Endothelial cell of umbilical vein (primary cell): ENCODE data around the gene ADM2. TPM values are rescaled to one million over a fixed set of nuclear protein-coding genes. Genes with fewer than 3 reads are reported as not detected.

ENCODE experiments used
- BruUV-seq: library from RNA; stranded (reverse); fragments of 400-500 nt; replicated peaks from 2 replicates; lab custom pipeline; 2021; lab: Mats Ljungman, UMichigan
- CTCF ChIA-PET: fragments of 300-600, 350-600 bp; sonication (Branson Sonifier 250); formaldehyde crosslinking; loops from one replicate; lab custom pipeline; 2021; ENCODE audit warnings: antibody characterized with exemption, inconsistent platforms; lab: Charles Lee
- POLR2A ChIA-PET: fragments of 300-600, 350-600 bp; sonication (Branson Sonifier 250); formaldehyde crosslinking; loops from one replicate; lab custom pipeline; 2021; ENCODE audit warnings: antibody characterized with exemption, inconsistent platforms; lab: Charles Lee
- DNase-seq: peaks from one replicate; pipeline ENCODE4 v3.0.0-alpha.2; 2011; ENCODE audit warnings: low read depth, low spot score
- FAIRE-seq: peaks from 2 replicates; lab custom pipeline; 2011; peaks lifted over from hg19 to GRCh38; lab: Jason Lieb, UNC
- H2AFZ ChIP-seq: 2 replicates; pipeline ENCODE4 v1.6.0; 2012; ENCODE audit warnings: low read depth, low read length, control low read depth, inconsistent platforms
- H3K27ac ChIP-seq: 2 replicates; pipeline ENCODE4 v1.5.1; 2011; ENCODE audit warnings: low read depth, mild to moderate bottlenecking, control low read depth, low read length, moderate library complexity; ENCODE audit not compliant: insufficient read depth
- H3K27me3 ChIP-seq, 2 experiments: 2 replicates each; pipeline versions ENCODE4 v1.6.0 to v1.6.1; 2011; ENCODE audit warnings: low read length in 2 of 2, mixed read lengths in 1 of 2; ENCODE audit not compliant: control insufficient read depth in 2 of 2, insufficient read depth in 2 of 2
- H3K36me3 ChIP-seq, 2 experiments: 2 replicates in 1 of 2; 3 replicates in 1 of 2; pipeline ENCODE4 v1.5.1; 2011; ENCODE audit warnings: low read length in 2 of 2, mild to moderate bottlenecking in 1 of 2, moderate library complexity in 1 of 2; ENCODE audit not compliant: control insufficient read depth in 2 of 2, insufficient read depth in 2 of 2; ENCODE audit errors: extremely low read depth in 1 of 2
- H3K4me1 ChIP-seq: 3 replicates; pipeline ENCODE4 v1.5.1; 2011; ENCODE audit warnings: mild to moderate bottlenecking, low read length; ENCODE audit not compliant: control insufficient read depth, insufficient read depth; ENCODE audit errors: extremely low read depth
- H3K4me2 ChIP-seq: 2 replicates; pipeline ENCODE4 v1.6.1; 2011; ENCODE audit warnings: low read length, control low read depth, mixed read lengths; ENCODE audit not compliant: insufficient read depth
- H3K4me3 ChIP-seq, 3 experiments: fragments of 200-600 bp in 1 of 3; sonication (generic), shearing (Covaris generic) in 1 of 3; replicated peaks in 1 of 3; 2 replicates each; pipeline ENCODE4 v1.5.1; 2011 to 2016; ENCODE audit warnings: control low read depth in 3 of 3, low read length in 3 of 3, mild to moderate bottlenecking in 2 of 3, inconsistent platforms in 1 of 3, low read depth in 1 of 3, moderate library complexity in 1 of 3; ENCODE audit not compliant: insufficient read depth in 1 of 3
- H3K79me2 ChIP-seq: 2 replicates; pipeline ENCODE4 v1.6.0; 2012; ENCODE audit warnings: low read length, inconsistent platforms; ENCODE audit not compliant: control insufficient read depth, insufficient read depth
- H3K9ac ChIP-seq: replicated peaks from 2 replicates; pipeline ENCODE3; 2011; ENCODE audit warnings: low read length, control low read depth; ENCODE audit not compliant: insufficient read depth; ENCODE audit errors: extremely low read depth
- H3K9me1 ChIP-seq: replicated peaks from 3 replicates; pipeline ENCODE4 v1.6.0; 2011; ENCODE audit warnings: mild to moderate bottlenecking, low read length; ENCODE audit not compliant: control insufficient read depth, insufficient read depth; ENCODE audit errors: extremely low read depth
- H3K9me3 ChIP-seq: replicated peaks from 2 replicates; pipeline ENCODE4 v1.5.1; 2012; ENCODE audit warnings: low read length, inconsistent platforms; ENCODE audit not compliant: control insufficient read depth, insufficient read depth
- H4K20me1 ChIP-seq: replicated peaks from 2 replicates; pipeline ENCODE3; 2011; ENCODE audit warnings: mild to moderate bottlenecking, low read length; ENCODE audit not compliant: control insufficient read depth, insufficient read depth; ENCODE audit errors: extremely low read depth
- CTCF ChIP-seq, 2 donors: IDR thresholded peaks; 1 replicate in 1 of 2; 2 replicates in 1 of 2; pipeline ENCODE4 v1.5.1; 2011; ENCODE audit warnings: low read length in 2 of 2, mild to moderate bottlenecking in 2 of 2, moderate library complexity in 2 of 2, control low read depth in 1 of 2, inconsistent platforms in 1 of 2, low read depth in 1 of 2; ENCODE audit not compliant: insufficient read depth in 1 of 2; ENCODE audit errors: extremely low read depth in 1 of 2
- EZH2 ChIP-seq: IDR thresholded peaks from 2 replicates; pipeline ENCODE4 v1.6.1; 2012; ENCODE audit warnings: borderline replicate concordance, low read depth, mild to moderate bottlenecking, moderate library complexity, low read length, inconsistent platforms; ENCODE audit not compliant: severe bottlenecking
- FOS ChIP-seq: IDR thresholded peaks from 2 replicates; pipeline ENCODE4 v1.6.1; 2011; ENCODE audit warnings: mild to moderate bottlenecking, low read length, moderate library complexity, borderline replicate concordance; ENCODE audit not compliant: insufficient read depth
- GATA2 ChIP-seq: IDR thresholded peaks from 2 replicates; pipeline ENCODE4 v1.7.0; 2011; ENCODE audit warnings: low read depth, mild to moderate bottlenecking, moderate library complexity, mixed read lengths, low read length; ENCODE audit not compliant: insufficient read length, insufficient read depth
- JUN ChIP-seq: IDR thresholded peaks from 2 replicates; pipeline ENCODE4 v1.6.1; 2011; ENCODE audit warnings: borderline replicate concordance, low read depth; ENCODE audit not compliant: insufficient read length, insufficient read depth
- MYC ChIP-seq: IDR thresholded peaks from one replicate; pipeline ENCODE4 v1.6.1; 2011; ENCODE audit warnings: mild to moderate bottlenecking, low read depth, low read length
- POLR2A ChIP-seq: IDR thresholded peaks from 2 replicates; pipeline ENCODE4 v1.6.1; 2012; ENCODE audit warnings: low read depth, mild to moderate bottlenecking, control low read depth, low read length
- POLR2AphosphoS5 ChIP-seq: IDR thresholded peaks from 2 replicates; pipeline ENCODE4 v1.6.1; 2012; ENCODE audit warnings: low read depth, mild to moderate bottlenecking, control low read depth, low read length, moderate library complexity; ENCODE audit not compliant: insufficient read depth
- dilution Hi-C: fragments of 300-500 bp; cut with MboI; formaldehyde crosslinking; loops from one replicate; pipeline ENCODE4 v1.15.0; 2019; ENCODE audit warnings: low sequenced_read_pairs; ENCODE audit not compliant: extremely low pct_ligation_motif_present
- intact Hi-C: fragments of 100-400 bp; cut with micrococcal nuclease; formaldehyde crosslinking; loops from one replicate; pipeline ENCODE4 v1.10.0; 2022
- polyA plus RNA-seq, 4 experiments: library from polyadenylated mRNA; depleted of rRNA in 3 of 4; stranded (reverse) in 3 of 4; unstranded in 1 of 4; fragments of >200 nt; gene quantifications; 2 replicates each; pipeline versions ENCODE4 v1.2.1 to v1.2.3, GENCODE V29; 2011 to 2012; ENCODE audit warnings: missing spikeins in 1 of 4
- total RNA-seq: library from RNA; stranded (reverse); gene quantifications from 2 replicates; pipeline ENCODE4 v1.2.3, GENCODE V29; 2021
- TF ChIP-seq, protein P1 (sequence below): IDR thresholded peaks from 2 replicates; pipeline ENCODE4 v1.6.1; 2011; ENCODE audit not compliant: insufficient read depth, insufficient read length

The ADM2 gene
- total and polyA plus RNA-seq, 2 donors (not counting 3 experiments of a cell fraction or from before 2014, with no cell fraction given), result 0.28 to 1.5 TPM

DNA sequence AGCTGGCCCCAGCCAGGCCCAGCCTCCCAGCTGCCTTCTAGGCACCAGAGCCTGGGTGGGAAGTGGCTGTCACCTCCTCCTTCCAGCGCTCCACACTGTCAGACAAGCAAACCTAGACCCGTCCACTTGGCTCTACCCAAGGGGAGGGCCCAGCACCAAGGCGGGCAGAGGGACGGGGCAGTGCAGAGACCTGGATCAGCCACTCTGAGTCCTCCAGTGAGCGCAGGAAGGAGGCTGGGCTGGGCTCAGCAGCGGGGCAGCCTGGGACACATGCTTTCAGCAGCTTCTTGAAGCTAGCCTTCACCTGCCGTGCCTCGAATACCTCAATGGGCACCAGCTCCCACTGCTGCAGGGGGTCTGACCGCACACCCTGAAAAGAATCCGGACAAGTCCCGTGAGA lies 25.3 kb upstream of the ADM2 start:
- no peak overlapping the region for H3K27ac ChIP-seq
- H3K4me1 ChIP-seq, result no peaks in the 10 kb centered on the region
- no peaks in the 10 kb centered on the region for H3K9me3 ChIP-seq
- no peaks in the 10 kb centered on the region for H3K27me3 ChIP-seq
- H3K4me3 ChIP-seq, result no peak overlapping the region
- no peak overlapping the region for H2AFZ ChIP-seq
- TF ChIP-seq CTCF (IDR thresholded peaks at IDR 0.05; ENCODE audit: extremely low read depth in 1 of 2, insufficient read depth in 1 of 2, low read depth in 1 of 2, low read length in 2 of 2), result no peak
- TF ChIP-seq, protein P1, sequence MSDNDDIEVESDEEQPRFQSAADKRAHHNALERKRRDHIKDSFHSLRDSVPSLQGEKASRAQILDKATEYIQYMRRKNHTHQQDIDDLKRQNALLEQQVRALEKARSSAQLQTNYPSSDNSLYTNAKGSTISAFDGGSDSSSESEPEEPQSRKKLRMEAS, result no peak
- TF ChIP-seq POLR2AphosphoS5, result no peak
- TF ChIP-seq FOS, result no peak
- no peak for TF ChIP-seq POLR2A
- no peak for TF ChIP-seq EZH2
- TF ChIP-seq GATA2, result no peak
- no peak for TF ChIP-seq MYC
- no peak for TF ChIP-seq JUN
- peaks cover 0 to 43% of the 10 kb centered on the region in 2 experiments for H3K36me3 ChIP-seq
- no peak for FAIRE-seq
- no peak for DNase-seq
- POLR2A ChIA-PET, result no interaction called here
- dilution Hi-C loops (no loop called here), intact Hi-C loops (no loop called here)
- CTCF ChIA-PET, result no interaction called here
- H3K9ac ChIP-seq, result no peak overlapping the region
- H3K79me2 ChIP-seq, result no peaks in the 10 kb centered on the region
- H3K9me1 ChIP-seq, result no peaks in the 10 kb centered on the region
- H3K4me2 ChIP-seq, result no peak overlapping the region
- BruUV-seq, result no TSS peak
- no peaks in the 10 kb centered on the region for H4K20me1 ChIP-seq
